ENCODE measurements around the gene LRP2.

- TF ChIP-seq RAD21 (conservative IDR thresholded peaks at IDR 0.05 in 1 of 2, IDR thresholded peaks at IDR 0.05 in 1 of 2) (no peak), HDAC2 (IDR thresholded peaks at IDR 0.05) (no peak), PHF8 (IDR thresholded peaks at IDR 0.05; ENCODE audit: borderline replicate concordance, low read depth) (no peak), POLR2A (IDR thresholded peaks at IDR 0.05; ENCODE audit: low read length) (no peak), RCOR1 (IDR thresholded peaks at IDR 0.05; ENCODE audit: low read depth, low read length) (no peak), SMC3 (IDR thresholded peaks at IDR 0.05) (no peak), ZFP36 (IDR thresholded peaks at IDR 0.05; ENCODE audit: borderline replicate concordance, partially characterized antibody) (no peak)
- TF ChIP-seq, protein P1, sequence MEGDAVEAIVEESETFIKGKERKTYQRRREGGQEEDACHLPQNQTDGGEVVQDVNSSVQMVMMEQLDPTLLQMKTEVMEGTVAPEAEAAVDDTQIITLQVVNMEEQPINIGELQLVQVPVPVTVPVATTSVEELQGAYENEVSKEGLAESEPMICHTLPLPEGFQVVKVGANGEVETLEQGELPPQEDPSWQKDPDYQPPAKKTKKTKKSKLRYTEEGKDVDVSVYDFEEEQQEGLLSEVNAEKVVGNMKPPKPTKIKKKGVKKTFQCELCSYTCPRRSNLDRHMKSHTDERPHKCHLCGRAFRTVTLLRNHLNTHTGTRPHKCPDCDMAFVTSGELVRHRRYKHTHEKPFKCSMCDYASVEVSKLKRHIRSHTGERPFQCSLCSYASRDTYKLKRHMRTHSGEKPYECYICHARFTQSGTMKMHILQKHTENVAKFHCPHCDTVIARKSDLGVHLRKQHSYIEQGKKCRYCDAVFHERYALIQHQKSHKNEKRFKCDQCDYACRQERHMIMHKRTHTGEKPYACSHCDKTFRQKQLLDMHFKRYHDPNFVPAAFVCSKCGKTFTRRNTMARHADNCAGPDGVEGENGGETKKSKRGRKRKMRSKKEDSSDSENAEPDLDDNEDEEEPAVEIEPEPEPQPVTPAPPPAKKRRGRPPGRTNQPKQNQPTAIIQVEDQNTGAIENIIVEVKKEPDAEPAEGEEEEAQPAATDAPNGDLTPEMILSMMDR (IDR thresholded peaks at IDR 0.05) = no peak
These were observed 199.7 kb downstream of the LRP2 start for GRCh38 chr2:169162613-169163012.
